Measurements from ENCODE around the gene CDK11A.
A peak's percentile ranks its signal among the peaks of the same experiment; 100 is the strongest.
"Not testable (repeated sequence)": the region's sequence is repeated elsewhere in the genome, so short reads cannot be mapped to it uniquely, and the experiment has no call there.

The CDK11A gene

DNA sequence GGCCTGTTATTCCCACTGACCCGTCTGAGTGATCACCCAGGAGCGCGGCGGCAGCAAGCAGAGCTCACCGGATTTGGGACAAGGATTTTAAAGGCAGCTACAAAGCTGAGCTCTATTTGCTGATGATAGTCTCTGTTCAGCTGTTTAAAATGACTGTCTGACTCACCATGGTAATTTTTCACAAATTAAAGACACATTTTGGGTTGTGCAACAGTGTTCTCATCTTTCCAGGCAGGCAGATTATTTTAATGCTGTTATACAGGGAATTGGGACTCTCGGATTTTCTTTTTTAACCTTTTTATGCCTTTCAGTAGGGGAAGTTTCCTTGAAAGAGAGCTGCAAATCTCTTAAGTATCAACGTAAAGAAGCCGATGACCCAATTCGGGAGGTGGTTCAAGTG, 61.8 kb downstream of the CDK11A start:
- DNase-seq (ENCODE audit: low spot score): not testable (repeated sequence)

DNA sequence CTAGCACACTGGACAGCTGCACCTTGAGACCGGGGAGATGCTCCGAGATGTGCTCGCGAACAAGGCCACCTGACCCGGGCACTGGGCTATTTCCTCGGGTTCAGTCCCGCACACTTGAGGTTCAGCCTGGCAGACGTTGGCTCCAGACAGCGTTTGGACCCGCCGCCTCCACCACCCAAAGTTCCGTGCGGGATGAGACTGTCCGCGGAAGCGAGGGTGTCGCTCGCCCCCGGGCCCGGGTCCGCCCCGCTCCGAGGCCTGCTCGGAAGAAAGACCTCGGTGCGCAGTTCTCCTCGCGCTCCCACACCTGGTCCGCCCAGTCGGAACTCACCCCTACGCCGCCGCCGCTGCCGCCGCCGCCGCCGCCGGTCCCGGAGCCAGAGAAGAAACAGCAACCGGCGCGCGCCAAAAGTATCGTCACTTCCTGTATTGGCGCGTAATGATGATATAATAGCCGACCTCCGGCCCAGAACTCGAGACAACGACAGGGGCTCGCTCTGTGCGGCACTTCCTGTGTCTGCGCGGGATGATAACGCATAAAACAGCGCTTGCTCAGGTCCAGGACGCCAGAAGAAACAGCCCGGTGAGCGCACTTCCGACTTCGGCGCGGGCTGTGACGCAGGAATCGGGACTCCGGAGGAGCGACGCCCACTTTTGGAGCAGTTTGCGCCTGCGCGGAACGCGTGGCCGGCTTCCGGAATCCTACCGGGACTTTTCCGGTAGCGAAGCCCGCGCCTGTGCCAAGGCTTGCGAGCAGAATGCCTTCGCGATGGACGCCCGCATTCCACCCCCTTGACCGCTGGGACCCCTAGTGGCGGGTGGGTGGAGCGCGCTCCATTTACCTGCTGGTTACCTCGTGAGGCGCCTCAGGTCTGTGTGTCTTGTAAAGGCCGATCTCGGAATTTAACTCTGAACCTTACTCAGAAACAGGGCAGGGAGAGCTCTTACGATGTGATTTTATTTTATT, 65.3 kb downstream of the CDK11A start, which contains the start of gene CDK11B:
TSS of gene CDK11B (minus strand) at position 422 of the 967 bp plus-strand sequence. CDS start 1,519 bp downstream, outside the sequence.
- DNase-seq (ENCODE audit: low spot score): peak; percentile 94

All from COLO829 (cell line).